NCI-H2196 (cell line): ENCODE measurements around the gene CRTC3.

Experiments
- DNase-seq: peaks from one replicate; lab custom pipeline; 2025; ENCODE audit not compliant: unreplicated experiment; lab: John Stamatoyannopoulos, UW

CRTC3 gene

DNA sequence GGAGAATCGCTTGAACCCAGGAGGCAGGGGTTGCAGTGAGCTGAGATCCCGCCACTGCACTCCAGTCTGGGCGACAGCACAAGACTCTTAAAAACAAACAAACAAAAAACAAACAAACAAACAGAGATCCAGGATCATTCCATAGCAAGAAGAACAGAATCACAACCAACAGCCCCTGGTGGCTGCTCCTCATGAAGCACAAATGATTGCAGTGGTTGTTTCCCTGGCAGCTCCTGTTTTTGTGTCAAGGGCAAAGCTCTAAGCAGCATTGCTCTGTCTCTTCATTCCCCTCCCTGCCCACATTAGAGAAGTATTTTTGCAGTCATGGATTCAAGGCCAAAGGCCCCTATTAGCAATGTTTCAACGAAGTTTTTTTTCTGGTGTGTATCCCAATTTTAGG, 161.6 kb downstream of the CRTC3 start:
- no peak for DNase-seq

DNA sequence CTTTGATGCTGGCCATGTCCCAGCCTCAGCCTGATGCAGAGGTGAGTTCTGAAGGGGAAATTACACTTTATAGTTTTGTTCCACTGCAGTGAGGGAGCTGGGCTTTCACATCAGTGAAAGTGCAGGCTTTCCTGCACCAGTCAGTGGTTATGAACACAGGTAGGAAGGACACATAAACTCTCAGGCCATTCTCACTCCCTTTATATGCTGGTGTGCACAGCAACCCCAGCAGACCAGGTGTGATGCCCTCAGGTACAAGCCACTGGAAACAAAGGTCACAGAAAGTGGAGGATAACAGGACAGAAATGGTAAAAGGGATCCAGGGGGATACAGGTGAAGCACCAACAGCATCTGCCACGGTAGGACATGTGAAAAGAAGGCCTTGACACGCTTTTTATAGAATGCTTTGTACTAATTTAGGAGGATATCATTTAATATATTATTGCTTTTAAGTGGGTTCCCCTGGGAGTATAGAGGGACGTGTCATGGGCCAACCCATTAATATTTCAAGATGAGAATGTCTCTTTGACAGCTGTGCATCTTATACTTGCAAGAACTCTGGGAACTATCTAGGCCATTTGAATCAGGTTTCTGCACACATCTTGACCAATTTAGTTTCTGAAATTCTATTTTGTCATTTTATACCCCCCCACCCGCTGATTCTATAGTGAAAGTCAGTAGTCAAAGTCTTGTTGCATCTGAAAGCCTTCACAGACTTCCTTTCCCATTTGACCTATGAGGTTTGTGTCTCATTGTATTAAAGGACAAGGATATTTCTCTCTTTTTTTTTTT, 162.5 kb downstream of the CRTC3 start:
- DNase-seq, result no peak
